ENCODE results near the gene CNTN5. TPM values are rescaled to one million over a fixed set of nuclear protein-coding genes. Genes with fewer than 3 reads are reported as not detected.

The CNTN5 gene
- polyA plus RNA-seq, 1 of the 3 experiments (the other 2 are of a cell fraction): not detected

DNA sequence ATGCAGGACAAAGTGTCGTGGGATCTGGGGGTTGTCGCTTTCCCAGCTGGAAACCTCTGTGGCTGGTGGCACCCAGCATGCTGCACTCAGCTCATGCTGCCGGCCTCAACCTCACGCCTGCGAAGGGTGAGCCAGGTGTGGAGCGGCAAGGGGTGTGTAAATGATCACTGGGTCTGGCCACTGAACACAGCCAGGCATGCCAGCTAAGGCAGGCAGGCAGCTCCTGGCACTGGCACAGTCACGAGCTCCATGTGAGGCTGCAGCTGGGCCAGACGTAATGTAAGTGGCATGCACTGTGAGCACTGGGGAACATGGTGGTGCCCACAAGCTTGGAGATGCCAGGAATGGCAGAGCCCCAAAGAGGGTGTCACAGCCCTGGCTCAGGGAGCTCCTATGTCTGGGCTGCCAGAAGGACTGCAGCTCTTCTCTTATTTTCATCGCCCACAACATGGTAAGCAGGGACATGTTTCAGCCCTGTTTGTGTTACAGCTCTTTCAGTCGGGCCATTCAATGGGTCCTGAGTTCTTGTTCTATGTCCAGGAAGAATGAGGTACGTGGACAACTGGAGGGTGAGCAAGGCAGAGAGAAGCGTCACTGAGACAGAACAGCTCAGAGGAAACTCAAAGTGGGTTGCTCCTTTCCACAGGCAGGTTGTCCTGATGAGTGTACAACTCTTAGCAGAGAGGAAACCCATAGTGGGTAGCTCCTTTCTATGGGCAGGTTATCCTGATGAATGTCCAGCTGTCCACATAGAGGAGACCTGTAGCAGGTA is 403.8 kb downstream of the CNTN5 start:
- no peaks in the 10 kb centered on the region for H3F3A ChIP-seq (replicated peaks; ENCODE audit: insufficient read depth)
- no peaks in the 10 kb centered on the region for H3K79me2 ChIP-seq (ENCODE audit: insufficient read depth)
- no peaks in the 10 kb centered on the region for H3K27me3 ChIP-seq (ENCODE audit: insufficient read depth)
- no peaks in the 10 kb centered on the region for H4K20me1 ChIP-seq (ENCODE audit: insufficient read depth)
- peaks cover 3% of the 10 kb centered on the region; the same call in 1 of the 2 replicates for H3K9me2 ChIP-seq
- ChIA-PET POLR2A (no interaction called here), CTCF (no interaction called here)
- H3K27ac ChIP-seq (ENCODE audit: low read depth in 2 of 2, low read length in 1 of 2): no peak overlapping the region
- TF ChIP-seq GATA2 (CRISPR knock-in tag; IDR thresholded peaks at IDR 0.05) (no peak), GABPA (IDR thresholded peaks at IDR 0.05; ENCODE audit: low read depth) (no peak), RXRA (IDR thresholded peaks at IDR 0.05; ENCODE audit: borderline replicate concordance, low read depth) (no peak), RAD21 (IDR thresholded peaks at IDR 0.05; ENCODE audit: low read length) (no peak), TAF1 (IDR thresholded peaks at IDR 0.05; ENCODE audit: borderline replicate concordance, low read depth, low read length) (no peak), TCF12 (IDR thresholded peaks at IDR 0.05) (no peak), NFIC (IDR thresholded peaks at IDR 0.05; ENCODE audit: borderline replicate concordance) (no peak), SMC3 (IDR thresholded peaks at IDR 0.05; ENCODE audit: low read depth, low read length) (no peak), SIN3A (IDR thresholded peaks at IDR 0.05; ENCODE audit: borderline replicate concordance, low read depth, low read length) (no peak), FOXJ3 (CRISPR knock-in tag; IDR thresholded peaks at IDR 0.05) (no peak), RCOR1 (IDR thresholded peaks at IDR 0.05; ENCODE audit: low read length) (no peak), ELF1 (IDR thresholded peaks at IDR 0.05) (no peak), JUND (IDR thresholded peaks at IDR 0.05) (no peak), FOSL2 (IDR thresholded peaks at IDR 0.05; ENCODE audit: borderline replicate concordance, low read depth) (no peak)
- TF ChIP-seq, protein P1, sequence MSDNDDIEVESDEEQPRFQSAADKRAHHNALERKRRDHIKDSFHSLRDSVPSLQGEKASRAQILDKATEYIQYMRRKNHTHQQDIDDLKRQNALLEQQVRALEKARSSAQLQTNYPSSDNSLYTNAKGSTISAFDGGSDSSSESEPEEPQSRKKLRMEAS (IDR thresholded peaks at IDR 0.05; ENCODE audit: low read depth): no peak
- TF ChIP-seq, protein P2, sequence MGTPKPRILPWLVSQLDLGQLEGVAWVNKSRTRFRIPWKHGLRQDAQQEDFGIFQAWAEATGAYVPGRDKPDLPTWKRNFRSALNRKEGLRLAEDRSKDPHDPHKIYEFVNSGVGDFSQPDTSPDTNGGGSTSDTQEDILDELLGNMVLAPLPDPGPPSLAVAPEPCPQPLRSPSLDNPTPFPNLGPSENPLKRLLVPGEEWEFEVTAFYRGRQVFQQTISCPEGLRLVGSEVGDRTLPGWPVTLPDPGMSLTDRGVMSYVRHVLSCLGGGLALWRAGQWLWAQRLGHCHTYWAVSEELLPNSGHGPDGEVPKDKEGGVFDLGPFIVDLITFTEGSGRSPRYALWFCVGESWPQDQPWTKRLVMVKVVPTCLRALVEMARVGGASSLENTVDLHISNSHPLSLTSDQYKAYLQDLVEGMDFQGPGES (IDR thresholded peaks at IDR 0.05; ENCODE audit: low read depth, low read length): no peak
- TF ChIP-seq, protein P3, sequence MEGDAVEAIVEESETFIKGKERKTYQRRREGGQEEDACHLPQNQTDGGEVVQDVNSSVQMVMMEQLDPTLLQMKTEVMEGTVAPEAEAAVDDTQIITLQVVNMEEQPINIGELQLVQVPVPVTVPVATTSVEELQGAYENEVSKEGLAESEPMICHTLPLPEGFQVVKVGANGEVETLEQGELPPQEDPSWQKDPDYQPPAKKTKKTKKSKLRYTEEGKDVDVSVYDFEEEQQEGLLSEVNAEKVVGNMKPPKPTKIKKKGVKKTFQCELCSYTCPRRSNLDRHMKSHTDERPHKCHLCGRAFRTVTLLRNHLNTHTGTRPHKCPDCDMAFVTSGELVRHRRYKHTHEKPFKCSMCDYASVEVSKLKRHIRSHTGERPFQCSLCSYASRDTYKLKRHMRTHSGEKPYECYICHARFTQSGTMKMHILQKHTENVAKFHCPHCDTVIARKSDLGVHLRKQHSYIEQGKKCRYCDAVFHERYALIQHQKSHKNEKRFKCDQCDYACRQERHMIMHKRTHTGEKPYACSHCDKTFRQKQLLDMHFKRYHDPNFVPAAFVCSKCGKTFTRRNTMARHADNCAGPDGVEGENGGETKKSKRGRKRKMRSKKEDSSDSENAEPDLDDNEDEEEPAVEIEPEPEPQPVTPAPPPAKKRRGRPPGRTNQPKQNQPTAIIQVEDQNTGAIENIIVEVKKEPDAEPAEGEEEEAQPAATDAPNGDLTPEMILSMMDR (IDR thresholded peaks at IDR 0.05): no peak
- TF ChIP-seq, protein P4, sequence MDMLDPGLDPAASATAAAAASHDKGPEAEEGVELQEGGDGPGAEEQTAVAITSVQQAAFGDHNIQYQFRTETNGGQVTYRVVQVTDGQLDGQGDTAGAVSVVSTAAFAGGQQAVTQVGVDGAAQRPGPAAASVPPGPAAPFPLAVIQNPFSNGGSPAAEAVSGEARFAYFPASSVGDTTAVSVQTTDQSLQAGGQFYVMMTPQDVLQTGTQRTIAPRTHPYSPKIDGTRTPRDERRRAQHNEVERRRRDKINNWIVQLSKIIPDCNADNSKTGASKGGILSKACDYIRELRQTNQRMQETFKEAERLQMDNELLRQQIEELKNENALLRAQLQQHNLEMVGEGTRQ (IDR thresholded peaks at IDR 0.05; ENCODE audit: borderline replicate concordance, low read depth, low read length): no peak
- TF ChIP-seq, protein P5, sequence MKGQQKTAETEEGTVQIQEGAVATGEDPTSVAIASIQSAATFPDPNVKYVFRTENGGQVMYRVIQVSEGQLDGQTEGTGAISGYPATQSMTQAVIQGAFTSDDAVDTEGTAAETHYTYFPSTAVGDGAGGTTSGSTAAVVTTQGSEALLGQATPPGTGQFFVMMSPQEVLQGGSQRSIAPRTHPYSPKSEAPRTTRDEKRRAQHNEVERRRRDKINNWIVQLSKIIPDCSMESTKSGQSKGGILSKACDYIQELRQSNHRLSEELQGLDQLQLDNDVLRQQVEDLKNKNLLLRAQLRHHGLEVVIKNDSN (IDR thresholded peaks at IDR 0.05; ENCODE audit: borderline replicate concordance, low read depth): no peak
- TF ChIP-seq, protein P6, sequence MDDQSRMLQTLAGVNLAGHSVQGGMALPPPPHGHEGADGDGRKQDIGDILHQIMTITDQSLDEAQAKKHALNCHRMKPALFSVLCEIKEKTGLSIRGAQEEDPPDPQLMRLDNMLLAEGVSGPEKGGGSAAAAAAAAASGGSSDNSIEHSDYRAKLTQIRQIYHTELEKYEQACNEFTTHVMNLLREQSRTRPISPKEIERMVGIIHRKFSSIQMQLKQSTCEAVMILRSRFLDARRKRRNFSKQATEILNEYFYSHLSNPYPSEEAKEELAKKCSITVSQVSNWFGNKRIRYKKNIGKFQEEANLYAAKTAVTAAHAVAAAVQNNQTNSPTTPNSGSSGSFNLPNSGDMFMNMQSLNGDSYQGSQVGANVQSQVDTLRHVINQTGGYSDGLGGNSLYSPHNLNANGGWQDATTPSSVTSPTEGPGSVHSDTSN (IDR thresholded peaks at IDR 0.05): no peak
- 12% methylated on average over 7 of the region's 12 CpGs for WGBS (ENCODE audit: low lambda C conversion rate)
- no peaks in the 10 kb centered on the region for H3K9me3 ChIP-seq
- no peak overlapping the region for H3K4me3 ChIP-seq (ENCODE audit: low read depth in 2 of 2, low read length in 1 of 2)
- no peaks in the 10 kb centered on the region; a peak in 1 of 4 replicates for H3K4me1 ChIP-seq (ENCODE audit: control insufficient read depth in 1 of 2, insufficient read depth in 2 of 2, low read depth in 1 of 2, low read length in 1 of 2)
- H2AFZ ChIP-seq (ENCODE audit: low read depth): no peak overlapping the region
- H3K9ac ChIP-seq: no peak overlapping the region
- DNase-seq: no peak
- no peaks in the 10 kb centered on the region for H3K36me3 ChIP-seq (replicated peaks in 1 of 2; ENCODE audit: control insufficient read depth in 1 of 2, insufficient read depth in 2 of 2, low read length in 1 of 2)
- no peak overlapping the region for H3K4me2 ChIP-seq

All from SK-N-SH (cell line).